22Rv1 (cell line): Measurements from ENCODE around the gene ELP4.

Experiments
- CTCF ChIP-seq: fragments of 450-650 bp; IDR thresholded peaks from 2 replicates; pipeline ENCODE4 v1.5.1; 2017; ENCODE audit warnings: mild to moderate bottlenecking
- ZFX ChIP-seq: fragments of 450-650 bp; IDR thresholded peaks from 2 replicates; pipeline ENCODE4 v1.6.1; 2017; ENCODE audit warnings: antibody characterized with exemption, borderline replicate concordance

DNA sequence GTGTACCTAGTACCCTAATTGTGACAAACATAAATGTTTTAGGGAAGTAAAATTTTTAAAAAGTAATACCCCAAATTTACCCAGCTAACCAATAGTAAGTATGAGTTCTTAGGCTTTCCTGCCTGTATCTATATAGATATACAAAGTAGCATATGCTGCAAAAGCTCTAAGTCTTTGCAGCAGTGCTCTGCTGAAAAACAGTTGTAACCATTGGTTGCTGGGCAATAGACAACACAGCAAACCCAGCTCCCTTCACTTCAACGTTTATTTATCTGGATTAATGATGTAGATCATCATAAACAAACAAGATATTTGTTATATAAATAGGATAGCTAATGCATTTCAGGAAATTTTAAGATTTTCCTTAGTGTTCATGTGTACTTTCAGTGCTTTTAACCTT, 218.9 kb downstream of the ELP4 start:
- TF ChIP-seq CTCF (no peak), ZFX (no peak)
